T-helper 2 cell treated with Interferon-gamma antibody and Interleukin-4, amounts not matched to agents 5 μg/mL and 100 μg/mL, for 36 hours (primary cell): Measurements from ENCODE around the gene LRRK1.

Experiments
- DNase-seq: peaks from one replicate; pipeline ENCODE4 v3.0.0; 2021; ENCODE audit warnings: low spot score
- H3K27ac Mint-ChIP-seq: one replicate; pipeline ENCODE4 v1.8.0; 2021; ENCODE audit warnings: mild to moderate bottlenecking, mixed read lengths
- H3K27me3 Mint-ChIP-seq: one replicate; pipeline ENCODE4 v1.8.0; 2021; ENCODE audit warnings: low read depth, mixed read lengths
- H3K36me3 Mint-ChIP-seq: one replicate; pipeline ENCODE4 v1.8.0; 2021; ENCODE audit warnings: low read depth, mixed read lengths
- H3K4me1 Mint-ChIP-seq: one replicate; pipeline ENCODE4 v1.8.0; 2021; ENCODE audit warnings: low read depth, mixed read lengths
- H3K4me3 Mint-ChIP-seq: one replicate; pipeline ENCODE4 v1.8.0; 2022; ENCODE audit warnings: mild to moderate bottlenecking, moderate library complexity, mixed read lengths
- H3K9me3 Mint-ChIP-seq: one replicate; pipeline ENCODE4 v1.8.0; 2021; ENCODE audit warnings: mixed read lengths

Gene LRRK1

DNA sequence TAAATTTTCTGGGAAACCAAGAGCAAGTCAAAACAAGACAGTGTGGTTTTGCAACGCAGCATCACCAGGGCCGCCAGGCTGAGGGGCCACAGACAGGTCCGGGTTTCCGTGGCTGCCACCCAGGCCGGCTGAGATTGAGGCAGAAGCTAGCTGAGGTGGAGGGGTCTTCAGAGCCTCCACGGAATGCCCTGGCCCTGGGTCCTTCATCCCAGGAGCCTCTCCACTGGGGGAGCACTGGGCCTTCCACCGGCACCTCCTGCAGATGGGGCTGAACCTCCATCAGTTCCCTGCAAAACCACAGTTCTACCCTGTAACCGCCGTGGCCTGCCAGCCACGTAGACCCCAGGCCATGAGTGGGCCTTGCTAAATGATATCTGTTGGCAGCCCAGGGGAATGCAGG, 180.0 kb downstream of the LRRK1 start:
- Mint-ChIP-seq H3K4me3 (no peak overlapping the region), H3K4me1 (peaks cover 12% of the 10 kb centered on the region), H3K27me3 (peaks cover 13% of the 10 kb centered on the region), H3K36me3 (peaks cover 4% of the 10 kb centered on the region), H3K9me3 (peaks cover 4% of the 10 kb centered on the region), H3K27ac (no peak overlapping the region)
- DNase-seq: peak; percentile 19

DNA sequence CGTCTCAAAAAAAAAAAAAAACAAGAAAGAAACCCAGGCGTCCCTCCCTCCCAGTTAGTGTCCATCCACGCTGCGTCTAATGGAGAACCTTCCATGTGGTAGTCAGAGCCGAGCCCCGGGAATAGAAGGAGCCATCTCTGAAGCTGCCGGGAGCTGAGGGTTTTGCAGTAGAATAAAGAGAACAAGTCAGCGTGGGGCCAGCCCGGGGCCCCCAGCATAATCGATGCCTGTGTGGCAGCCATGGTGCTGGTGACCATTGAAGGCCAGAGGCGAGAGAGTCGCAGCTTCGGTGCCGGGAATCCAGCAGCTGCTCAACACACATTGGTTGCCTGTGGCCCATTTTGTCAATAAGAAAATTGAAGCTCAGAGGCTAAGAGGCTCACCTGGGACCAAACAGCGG, 181.0 kb downstream of the LRRK1 start:
- Mint-ChIP-seq H3K9me3 (peaks cover 4% of the 10 kb centered on the region), H3K27ac (no peak overlapping the region), H3K4me1 (peaks cover 11% of the 10 kb centered on the region), H3K36me3 (peaks cover 1% of the 10 kb centered on the region), H3K27me3 (peaks cover 8% of the 10 kb centered on the region), H3K4me3 (no peak overlapping the region)
- DNase-seq: no peak

DNA sequence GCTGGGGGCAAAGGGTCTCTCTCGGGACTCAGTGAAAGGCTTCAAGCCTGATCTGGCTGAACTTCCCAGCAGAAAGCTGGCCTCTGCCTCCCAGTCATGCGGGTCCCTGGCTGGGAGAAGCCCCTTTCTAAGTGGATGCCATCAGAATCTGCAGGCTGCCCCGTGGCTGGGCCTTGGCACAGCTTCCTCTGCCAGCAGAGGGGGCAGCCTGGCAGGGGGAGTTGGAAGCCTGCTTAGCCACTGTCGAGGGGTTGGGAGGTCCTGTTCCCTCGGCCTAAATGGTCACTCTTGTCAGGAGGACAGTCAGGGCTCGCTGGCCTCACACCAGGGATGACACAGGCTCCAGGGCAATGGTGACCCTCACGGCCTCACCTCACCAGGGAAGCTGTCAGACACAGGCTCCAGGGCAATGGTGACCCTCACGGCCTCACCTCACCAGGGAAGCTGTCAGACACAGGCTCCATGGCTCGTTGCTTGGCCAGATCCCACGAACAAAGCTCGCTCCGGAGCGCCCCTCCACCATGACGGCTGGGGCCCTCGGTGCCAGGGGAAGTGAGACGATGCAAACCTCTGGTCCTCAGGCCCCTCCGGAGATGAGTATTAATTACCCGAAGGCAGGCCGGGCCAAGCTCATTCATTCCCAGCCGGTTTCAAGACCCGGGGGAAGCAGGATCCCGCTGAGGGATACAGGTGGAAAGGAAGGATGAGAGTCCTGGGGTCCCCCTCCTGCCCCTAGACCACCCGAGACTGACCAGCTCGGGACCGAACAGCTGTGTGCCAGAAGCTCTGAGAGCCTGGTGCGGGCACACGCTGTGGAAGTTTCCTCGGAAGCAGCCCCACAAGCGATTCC, 181.7 kb downstream of the LRRK1 start:
- Mint-ChIP-seq H3K36me3 (peaks cover 1% of the 10 kb centered on the region), H3K9me3 (peaks cover 4% of the 10 kb centered on the region), H3K4me3 (no peak overlapping the region), H3K27ac (no peak overlapping the region), H3K4me1 (peaks cover 11% of the 10 kb centered on the region), H3K27me3 (peaks cover 6% of the 10 kb centered on the region)
- DNase-seq: no peak

- peaks cover 1% of the 10 kb centered on the region for H3K36me3 Mint-ChIP-seq
- H3K27ac Mint-ChIP-seq: no peak overlapping the region
- H3K4me1 Mint-ChIP-seq: peaks cover 9% of the 10 kb centered on the region
- H3K4me3 Mint-ChIP-seq: no peak overlapping the region
- peaks cover 4% of the 10 kb centered on the region for H3K9me3 Mint-ChIP-seq
- no peaks in the 10 kb centered on the region for H3K27me3 Mint-ChIP-seq
- DNase-seq: no peak
These were observed 182.5 kb downstream of the LRRK1 start for GRCh38 chr15:101101676-101102075.

- H3K27ac Mint-ChIP-seq: no peak overlapping the region
- peaks cover 9% of the 10 kb centered on the region for H3K4me1 Mint-ChIP-seq
- peaks cover 1% of the 10 kb centered on the region for H3K36me3 Mint-ChIP-seq
- peaks cover 4% of the 10 kb centered on the region for H3K9me3 Mint-ChIP-seq
- no peak overlapping the region for H3K4me3 Mint-ChIP-seq
- H3K27me3 Mint-ChIP-seq: no peaks in the 10 kb centered on the region
- DNase-seq: no peak
These were observed 183.6 kb downstream of the LRRK1 start for GRCh38 chr15:101102746-101103145.

- no peaks in the 10 kb centered on the region for H3K27me3 Mint-ChIP-seq
These were observed 184.4 kb downstream of the LRRK1 start for GRCh38 chr15:101103598-101103997.

GRCh38 chr15:101104141-101104540, 185.0 kb downstream of the LRRK1 start:
- H3K4me3 Mint-ChIP-seq: no peak overlapping the region
- H3K27ac Mint-ChIP-seq: no peak overlapping the region
- no peak for DNase-seq
- H3K4me1 Mint-ChIP-seq: peaks cover 6% of the 10 kb centered on the region
- no peaks in the 10 kb centered on the region for H3K27me3 Mint-ChIP-seq
- H3K9me3 Mint-ChIP-seq: peaks cover 4% of the 10 kb centered on the region
- peaks cover 1% of the 10 kb centered on the region for H3K36me3 Mint-ChIP-seq

More at GRCh38 chr15:101103598-101103997, 184.4 kb downstream of the LRRK1 start:
- H3K4me3 Mint-ChIP-seq: no peak overlapping the region
- peaks cover 1% of the 10 kb centered on the region for H3K36me3 Mint-ChIP-seq
- DNase-seq: no peak
- peaks cover 4% of the 10 kb centered on the region for H3K9me3 Mint-ChIP-seq
- no peak overlapping the region for H3K27ac Mint-ChIP-seq
- H3K4me1 Mint-ChIP-seq: peaks cover 8% of the 10 kb centered on the region

DNA sequence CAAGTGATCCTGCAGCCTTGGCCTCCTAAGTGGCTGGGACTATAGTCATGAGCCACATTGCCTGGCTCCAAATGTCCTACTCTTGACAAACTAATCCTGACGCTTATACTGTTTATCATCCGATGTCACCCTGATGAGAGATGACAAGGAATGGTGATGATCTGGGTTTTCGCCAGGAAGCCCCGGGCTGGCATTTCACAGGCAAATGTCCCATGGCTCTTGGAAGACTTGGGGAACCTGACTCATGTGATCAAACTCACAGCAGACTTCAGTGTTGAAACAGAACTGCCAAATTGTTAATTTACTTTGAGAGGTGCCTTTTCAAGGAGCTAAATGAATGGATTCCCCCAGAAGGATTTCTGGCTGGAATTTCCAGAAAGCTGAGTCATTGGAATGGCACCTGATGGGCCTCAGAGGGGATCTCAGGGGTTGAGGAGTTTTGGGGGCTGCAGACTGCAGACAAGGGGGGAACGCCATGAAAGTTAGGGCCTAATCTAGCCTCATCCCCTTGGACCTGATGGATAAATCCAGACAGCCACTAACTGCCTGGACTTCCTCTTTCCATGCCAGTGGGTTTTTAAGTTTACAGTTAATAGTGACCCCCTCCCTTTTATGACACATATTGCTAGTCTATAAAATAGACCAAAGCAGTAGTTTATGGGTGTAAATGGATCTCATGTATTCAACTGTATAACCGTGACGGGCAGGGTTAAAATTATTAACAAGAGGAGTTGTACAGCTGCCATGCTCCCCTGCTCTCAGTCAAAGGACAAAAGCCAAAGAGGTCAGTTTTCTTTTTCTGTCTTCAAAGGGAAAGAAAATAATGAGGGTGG, 186.1 kb downstream of the LRRK1 start:
- Mint-ChIP-seq H3K36me3 (peaks cover 1% of the 10 kb centered on the region), H3K9me3 (peaks cover 4% of the 10 kb centered on the region), H3K27me3 (no peaks in the 10 kb centered on the region), H3K27ac (no peak overlapping the region), H3K4me3 (no peak overlapping the region), H3K4me1 (no peaks in the 10 kb centered on the region)
- no peak for DNase-seq

DNA sequence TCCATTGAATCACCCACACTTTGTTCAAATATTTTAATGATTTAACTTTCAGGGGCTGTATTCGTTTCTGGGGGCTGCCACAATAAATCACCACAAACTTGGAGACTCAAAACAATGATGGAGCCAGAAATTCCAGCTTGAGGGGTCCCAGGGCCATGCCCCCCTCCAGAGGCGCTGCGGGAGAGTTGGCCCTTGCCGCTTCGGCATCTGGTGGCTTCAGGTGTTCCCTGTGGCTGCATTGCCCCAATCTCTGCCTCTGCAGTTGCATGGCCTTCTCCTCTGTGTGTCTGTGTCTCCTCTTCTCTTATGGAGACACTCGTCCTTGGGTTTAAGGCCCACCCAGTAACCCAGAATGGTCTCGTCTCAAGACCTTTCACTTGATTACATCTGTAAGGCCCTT, 187.9 kb downstream of the LRRK1 start:
- H3K4me3 Mint-ChIP-seq: no peak overlapping the region
- H3K27ac Mint-ChIP-seq: no peak overlapping the region
- H3K4me1 Mint-ChIP-seq: no peaks in the 10 kb centered on the region
- H3K36me3 Mint-ChIP-seq: no peaks in the 10 kb centered on the region
- no peaks in the 10 kb centered on the region for H3K27me3 Mint-ChIP-seq
- H3K9me3 Mint-ChIP-seq: no peaks in the 10 kb centered on the region
- DNase-seq: no peak

DNA sequence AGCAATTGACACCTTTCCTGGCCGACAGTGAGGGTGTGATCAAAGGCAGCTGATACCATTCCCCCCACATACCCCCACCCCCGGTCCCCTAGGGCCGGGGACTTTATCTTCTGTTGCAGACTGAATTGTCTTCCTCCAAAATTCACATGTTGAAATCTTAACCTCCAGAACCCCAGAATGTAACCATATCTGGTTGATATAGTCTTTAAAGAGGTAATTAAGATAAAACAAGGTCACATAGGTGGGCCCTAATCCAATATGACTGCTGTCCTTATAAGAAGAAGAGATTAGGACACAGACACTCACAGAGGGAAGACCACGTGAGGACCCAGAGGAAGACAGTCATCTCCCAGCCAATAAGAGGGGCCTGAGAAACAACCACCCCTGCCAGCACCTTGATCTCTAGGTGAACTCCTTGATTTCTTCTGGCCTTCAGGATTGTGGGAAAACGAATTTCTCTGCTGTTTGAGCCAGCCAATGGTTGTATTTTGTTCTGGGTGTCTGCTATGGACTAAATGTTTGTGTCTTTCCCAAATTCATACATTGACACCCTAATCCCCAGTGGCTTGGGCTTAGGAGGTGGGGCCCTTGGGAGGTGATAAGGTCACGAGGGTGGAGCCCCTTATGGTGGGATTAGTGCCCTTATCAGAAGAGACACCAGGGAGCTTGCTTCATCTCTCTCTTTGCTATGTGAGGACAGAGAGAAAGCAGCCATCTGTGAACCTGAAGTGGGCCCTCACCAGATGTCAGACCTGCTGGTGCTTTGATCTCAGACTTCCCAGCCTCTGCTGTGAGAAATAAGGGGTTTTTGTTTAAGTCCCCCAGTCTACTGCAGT, 188.7 kb downstream of the LRRK1 start:
- H3K27ac Mint-ChIP-seq: no peak overlapping the region
- no peaks in the 10 kb centered on the region for H3K27me3 Mint-ChIP-seq
- H3K36me3 Mint-ChIP-seq: no peaks in the 10 kb centered on the region
- no peaks in the 10 kb centered on the region for H3K4me1 Mint-ChIP-seq
- no peaks in the 10 kb centered on the region for H3K9me3 Mint-ChIP-seq
- no peak overlapping the region for H3K4me3 Mint-ChIP-seq
- DNase-seq: no peak

DNA sequence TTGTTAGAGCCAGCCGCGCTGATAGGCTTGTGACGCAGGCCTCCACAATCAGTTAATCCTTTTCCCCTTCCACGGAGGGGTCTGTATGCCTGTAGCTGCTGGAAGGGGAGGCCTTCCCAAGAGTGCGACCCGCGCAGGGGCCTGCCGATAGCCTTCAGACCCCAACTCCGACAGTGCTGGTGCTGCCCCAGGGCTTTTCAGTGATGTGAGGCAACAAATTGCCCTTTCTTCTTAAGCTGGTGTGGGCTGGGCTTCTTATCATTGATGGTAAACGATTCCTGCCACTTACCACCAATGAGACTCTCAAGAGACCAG, 189.3 kb downstream of the LRRK1 start:
- Mint-ChIP-seq H3K27me3 (no peaks in the 10 kb centered on the region), H3K4me3 (no peak overlapping the region)
- no peak for DNase-seq

GRCh38 chr15:101108791-101109190, 189.6 kb downstream of the LRRK1 start:
- Mint-ChIP-seq H3K9me3 (no peaks in the 10 kb centered on the region), H3K27ac (no peak overlapping the region), H3K4me1 (no peaks in the 10 kb centered on the region), H3K36me3 (no peaks in the 10 kb centered on the region), H3K27me3 (no peaks in the 10 kb centered on the region), H3K4me3 (no peak overlapping the region)
- DNase-seq: no peak

More for the DNA sequence above, 189.3 kb downstream of the LRRK1 start:
- H3K4me1 Mint-ChIP-seq: no peaks in the 10 kb centered on the region
- no peaks in the 10 kb centered on the region for H3K36me3 Mint-ChIP-seq
- H3K27ac Mint-ChIP-seq: no peak overlapping the region
- no peaks in the 10 kb centered on the region for H3K9me3 Mint-ChIP-seq

- no peaks in the 10 kb centered on the region for H3K36me3 Mint-ChIP-seq
- H3K27ac Mint-ChIP-seq: no peak overlapping the region
- DNase-seq: no peak
- H3K27me3 Mint-ChIP-seq: no peaks in the 10 kb centered on the region
- H3K4me3 Mint-ChIP-seq: no peak overlapping the region
- no peaks in the 10 kb centered on the region for H3K9me3 Mint-ChIP-seq
- no peaks in the 10 kb centered on the region for H3K4me1 Mint-ChIP-seq
These were observed 191.8 kb downstream of the LRRK1 start for GRCh38 chr15:101110681-101111569.
